ENCODE measurements around the gene VPS29. TPM values are rescaled to one million over a fixed set of nuclear protein-coding genes. Genes with fewer than 3 reads are reported as not detected.

Gene VPS29
- total RNA-seq, 1 donor = 88.9 TPM

DNA sequence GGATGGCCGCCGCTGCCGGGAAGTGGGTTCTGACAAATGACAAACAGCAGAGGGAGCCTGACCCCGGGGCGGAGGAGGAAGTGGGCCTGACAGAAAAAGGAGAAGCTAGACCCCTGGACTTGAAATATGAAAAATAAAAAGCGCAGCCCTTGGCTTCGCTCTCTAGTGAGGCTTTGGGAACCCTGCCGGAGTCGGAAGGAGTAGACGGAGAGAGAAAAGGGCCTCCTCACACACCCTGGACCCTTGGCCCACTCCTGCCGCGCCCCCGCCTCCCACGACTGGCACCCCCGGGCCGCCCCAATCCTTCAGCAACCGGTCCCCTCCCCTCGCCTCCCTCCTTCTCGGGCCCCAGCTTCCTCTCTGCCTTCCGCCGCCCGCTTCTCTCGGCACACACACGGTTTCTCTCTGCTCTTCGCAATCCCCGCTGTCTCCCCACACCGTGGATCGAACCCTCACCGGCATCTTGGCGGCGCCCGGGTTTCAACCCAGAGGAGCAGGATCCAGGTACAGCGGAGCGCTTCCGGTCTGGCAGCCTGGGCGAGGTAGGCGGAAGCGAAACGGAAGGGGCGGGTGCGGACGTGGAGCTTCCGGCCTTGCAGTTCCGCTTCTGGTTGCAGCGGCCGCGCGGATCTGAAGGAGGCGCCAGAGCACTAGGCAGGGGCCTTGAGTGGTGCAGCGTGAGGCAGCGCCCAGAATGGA lies 52.0 kb downstream of the VPS29 start, which contains the start of gene ARPC3:
TSS of gene ARPC3 (minus strand) at position 539 of the 699 bp plus-strand sequence. CDS start at position 462, 77 bp downstream.
- TF ChIP-seq, protein P1, sequence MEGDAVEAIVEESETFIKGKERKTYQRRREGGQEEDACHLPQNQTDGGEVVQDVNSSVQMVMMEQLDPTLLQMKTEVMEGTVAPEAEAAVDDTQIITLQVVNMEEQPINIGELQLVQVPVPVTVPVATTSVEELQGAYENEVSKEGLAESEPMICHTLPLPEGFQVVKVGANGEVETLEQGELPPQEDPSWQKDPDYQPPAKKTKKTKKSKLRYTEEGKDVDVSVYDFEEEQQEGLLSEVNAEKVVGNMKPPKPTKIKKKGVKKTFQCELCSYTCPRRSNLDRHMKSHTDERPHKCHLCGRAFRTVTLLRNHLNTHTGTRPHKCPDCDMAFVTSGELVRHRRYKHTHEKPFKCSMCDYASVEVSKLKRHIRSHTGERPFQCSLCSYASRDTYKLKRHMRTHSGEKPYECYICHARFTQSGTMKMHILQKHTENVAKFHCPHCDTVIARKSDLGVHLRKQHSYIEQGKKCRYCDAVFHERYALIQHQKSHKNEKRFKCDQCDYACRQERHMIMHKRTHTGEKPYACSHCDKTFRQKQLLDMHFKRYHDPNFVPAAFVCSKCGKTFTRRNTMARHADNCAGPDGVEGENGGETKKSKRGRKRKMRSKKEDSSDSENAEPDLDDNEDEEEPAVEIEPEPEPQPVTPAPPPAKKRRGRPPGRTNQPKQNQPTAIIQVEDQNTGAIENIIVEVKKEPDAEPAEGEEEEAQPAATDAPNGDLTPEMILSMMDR (IDR thresholded peaks at IDR 0.05; ENCODE audit: insufficient read depth, low read length) = peak; percentile 87
- DNase-seq (ENCODE audit: low read depth) = peak; percentile 92
- peak within 1 kb of the TSS; percentile 94 for H3K4me3 ChIP-seq (ENCODE audit: low read depth, low read length)

DNA sequence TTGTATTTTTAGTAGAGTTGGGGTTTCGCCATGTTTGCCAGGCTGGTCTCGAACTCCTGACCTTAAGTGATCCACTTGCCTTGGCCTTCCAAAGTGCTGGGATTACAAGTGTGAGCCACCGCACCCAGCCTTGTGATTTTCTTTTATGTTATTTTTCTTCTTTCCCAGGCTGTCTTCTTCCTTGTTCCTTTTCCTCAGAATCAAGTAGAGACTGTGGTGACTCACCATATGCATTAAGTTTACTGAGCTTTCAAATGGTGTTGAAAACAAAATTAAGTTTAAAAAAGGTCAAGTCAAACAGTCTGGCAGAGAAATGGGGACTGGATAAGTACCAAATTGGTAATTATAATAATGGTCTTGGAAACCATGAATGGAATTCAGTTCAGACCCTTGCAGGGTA lies 57.5 kb downstream of the VPS29 start:
- TF ChIP-seq, protein P1 (IDR thresholded peaks at IDR 0.05; ENCODE audit: insufficient read depth, low read length) = no peak
- no peak for DNase-seq (ENCODE audit: low read depth)
- no peak overlapping the region for H3K4me3 ChIP-seq (ENCODE audit: low read depth, low read length)

Small RNA genes within 50 kb of the gene (small RNA-seq; reads per million reads assigned to genes)
- not detected for gene RF00278

Other genes starting within 250 kb of the VPS29 start
- gene ATP2A2, start 220.9 kb downstream of the VPS29 start, total RNA-seq (ENCODE audit: low replicate concordance) = 99.7 and 139 TPM in 2 replicates
- gene ANAPC7, start 98.4 kb downstream of the VPS29 start, total RNA-seq (ENCODE audit: low replicate concordance) = 25.8 and 41.0 TPM in 2 replicates
- 289 and 391 TPM in 2 replicates for gene ARPC3, start 51.8 kb downstream of the VPS29 start, total RNA-seq (ENCODE audit: low replicate concordance)
- gene GPN3, start 33.9 kb downstream of the VPS29 start, total RNA-seq (ENCODE audit: low replicate concordance) = 15.9 and 27.4 TPM in 2 replicates
- gene FAM216A, start 33.3 kb downstream of the VPS29 start, total RNA-seq (ENCODE audit: low replicate concordance) = 16.4 and 17.4 TPM in 2 replicates
- 2.3 and 5.5 TPM in 2 replicates for gene RAD9B, start 220 bp upstream of the VPS29 start, total RNA-seq (ENCODE audit: low replicate concordance)
- gene PPTC7, start 81.2 kb upstream of the VPS29 start, total RNA-seq (ENCODE audit: low replicate concordance) = 6.1 and 11.9 TPM in 2 replicates
- 46.3 and 80.4 TPM in 2 replicates for gene TCTN1, start 112.0 kb upstream of the VPS29 start, total RNA-seq (ENCODE audit: low replicate concordance)
- 0.74 and 2.6 TPM in 2 replicates for gene HVCN1, start 187.0 kb upstream of the VPS29 start, total RNA-seq (ENCODE audit: low replicate concordance)
- gene PPP1CC, start 240.8 kb upstream of the VPS29 start, total RNA-seq (ENCODE audit: low replicate concordance) = 130 and 213 TPM in 2 replicates

Measured in fibroblast of the aortic adventitia (primary cell).